NCI-H2196 (cell line): ENCODE measurements around the gene PLXNB3.
"Not testable (repeated sequence)": the region's sequence is repeated elsewhere in the genome, so short reads cannot be mapped to it uniquely, and the experiment has no call there.

Source experiments
- DNase-seq: peaks from one replicate; lab custom pipeline; 2025; ENCODE audit not compliant: unreplicated experiment; lab: John Stamatoyannopoulos, UW

The PLXNB3 gene

DNA sequence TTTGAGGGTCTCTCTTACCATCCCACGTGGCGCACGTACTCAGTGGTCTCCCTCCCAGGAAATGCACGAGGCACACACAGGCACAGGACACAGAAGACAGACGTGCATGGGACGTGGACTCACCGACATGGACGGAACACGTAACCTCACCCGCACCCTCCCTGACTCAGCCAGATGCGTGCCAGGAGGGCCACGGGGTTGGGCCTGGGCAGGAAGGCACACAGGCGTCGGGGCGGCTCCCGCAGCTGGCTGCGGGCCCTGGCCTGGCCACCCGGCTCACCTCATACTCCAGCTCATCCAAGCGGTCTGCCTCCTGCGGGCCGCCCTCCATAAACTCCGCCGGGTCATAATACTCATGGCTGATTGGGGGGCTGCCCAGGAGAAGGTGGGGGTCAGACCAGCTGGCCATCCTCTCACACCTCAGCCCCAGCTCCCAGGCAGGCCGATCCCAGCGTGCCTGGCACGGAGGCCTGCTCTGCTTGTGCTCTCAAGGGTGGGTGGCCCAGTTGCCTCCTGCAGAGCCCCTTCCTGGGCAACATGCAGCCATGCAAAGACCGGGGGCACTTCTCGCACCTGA lies 43.0 kb downstream of the PLXNB3 start:
- DNase-seq: no peak

GRCh38 chrX:153807976-153808375 lies 43.9 kb downstream of the PLXNB3 start:
- DNase-seq: no peak

DNA sequence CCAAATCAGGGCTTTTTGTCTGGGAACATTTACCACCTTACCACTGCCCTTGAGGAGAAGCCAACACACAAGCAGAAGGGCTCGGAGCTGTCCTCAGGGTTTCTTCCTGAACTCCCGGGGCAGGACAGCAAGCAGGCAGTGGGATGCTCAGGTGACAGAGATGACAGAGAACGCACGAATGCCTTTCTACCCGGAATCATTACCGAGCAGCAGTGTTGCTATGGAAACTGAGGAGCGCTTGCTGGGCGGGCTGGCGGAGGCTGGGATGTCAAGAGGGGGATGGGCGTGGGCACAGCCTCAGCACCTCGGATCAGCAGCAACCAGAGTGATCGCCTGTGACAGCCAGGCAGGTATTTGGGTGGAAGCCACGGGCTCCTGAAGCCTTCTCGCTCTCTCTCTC lies 48.2 kb downstream of the PLXNB3 start:
- DNase-seq: no peak

DNA sequence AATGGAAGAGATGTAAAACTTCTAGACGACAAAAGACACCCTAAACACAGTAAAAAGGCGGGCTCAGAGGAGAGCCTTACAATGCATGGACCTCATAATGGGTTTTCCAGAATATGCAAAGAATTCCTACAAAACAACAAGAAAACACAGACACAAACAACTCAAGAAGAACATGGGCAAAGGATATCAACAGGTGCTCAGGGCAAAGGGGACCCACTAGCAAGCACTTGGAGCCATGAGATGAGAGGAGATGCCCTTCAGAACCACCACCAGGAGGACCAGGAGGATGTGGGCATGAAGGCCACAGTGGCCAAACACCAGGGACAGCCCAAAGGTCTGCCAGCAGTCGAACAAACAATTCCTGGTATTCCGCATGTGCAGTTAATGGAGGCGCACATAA lies 49.1 kb downstream of the PLXNB3 start:
- no peak for DNase-seq

- no peak for DNase-seq
These were observed 50.7 kb downstream of the PLXNB3 start for GRCh38 chrX:153814591-153815315.

DNA sequence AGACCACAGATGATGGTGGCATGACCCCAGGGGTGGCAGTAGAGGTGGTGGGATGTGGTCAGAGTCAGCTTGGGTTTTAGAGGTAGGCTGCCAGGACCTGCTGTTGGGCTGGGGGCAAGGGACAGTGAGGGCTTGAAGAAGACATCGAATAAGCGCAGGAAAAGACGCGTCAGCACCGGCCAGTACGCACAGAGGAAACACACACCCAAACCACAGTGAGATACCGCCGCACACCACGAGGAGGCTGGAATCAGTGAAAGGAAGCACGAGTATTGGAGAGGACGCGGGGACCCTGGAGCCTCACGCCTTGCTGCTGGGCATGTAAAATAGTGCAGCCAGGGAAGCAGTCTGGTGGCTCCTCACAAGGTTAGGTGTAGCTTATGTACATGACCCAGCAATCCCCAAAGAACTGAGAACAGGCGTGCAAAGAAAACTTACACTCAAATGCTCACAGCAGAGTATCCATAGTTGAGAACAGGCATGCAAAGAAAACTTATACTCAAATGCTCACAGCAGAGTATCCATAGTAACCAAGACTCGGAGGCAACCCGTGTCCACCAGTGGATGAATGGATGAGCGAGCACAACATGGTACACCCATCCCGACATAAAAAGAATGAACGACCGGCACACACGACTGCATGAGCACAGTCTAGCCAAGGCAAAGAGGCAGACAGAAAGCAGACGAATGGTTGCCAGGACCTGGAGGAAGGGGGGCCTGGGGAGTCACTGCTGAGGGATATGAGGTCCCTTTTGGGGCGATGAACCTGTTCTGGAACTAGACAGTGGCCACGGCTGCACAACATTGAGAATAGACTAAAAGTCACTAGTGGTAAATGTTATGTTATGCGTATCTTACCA lies 53.0 kb downstream of the PLXNB3 start:
- DNase-seq: no peak

- not testable (repeated sequence) for DNase-seq
These were observed 54.0 kb downstream of the PLXNB3 start for GRCh38 chrX:153818064-153818463.

GRCh38 chrX:153818571-153819383 lies 54.7 kb downstream of the PLXNB3 start:
- peak; percentile 52 for DNase-seq

- DNase-seq: no peak
These were observed 55.5 kb downstream of the PLXNB3 start for GRCh38 chrX:153819384-153820040.

DNA sequence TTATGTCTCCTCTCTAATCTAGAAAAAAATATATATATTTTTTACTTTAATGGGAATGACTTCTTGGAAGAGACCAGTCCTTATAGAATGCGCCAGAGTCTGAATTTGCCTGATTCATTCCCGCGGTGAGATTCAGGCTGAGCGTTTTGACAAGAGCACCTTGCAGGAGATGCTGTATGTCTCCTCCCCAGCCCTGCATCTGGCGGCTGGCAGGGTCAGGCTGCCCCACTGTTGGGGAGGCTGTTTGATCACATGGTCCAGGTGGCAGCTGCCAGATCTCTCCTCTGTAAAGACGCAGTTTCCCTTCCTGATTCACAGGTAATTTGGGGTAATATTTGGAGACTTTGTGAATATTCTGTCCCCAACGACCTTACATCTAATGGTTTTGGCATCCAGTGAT lies 56.6 kb downstream of the PLXNB3 start:
- no peak for DNase-seq

DNA sequence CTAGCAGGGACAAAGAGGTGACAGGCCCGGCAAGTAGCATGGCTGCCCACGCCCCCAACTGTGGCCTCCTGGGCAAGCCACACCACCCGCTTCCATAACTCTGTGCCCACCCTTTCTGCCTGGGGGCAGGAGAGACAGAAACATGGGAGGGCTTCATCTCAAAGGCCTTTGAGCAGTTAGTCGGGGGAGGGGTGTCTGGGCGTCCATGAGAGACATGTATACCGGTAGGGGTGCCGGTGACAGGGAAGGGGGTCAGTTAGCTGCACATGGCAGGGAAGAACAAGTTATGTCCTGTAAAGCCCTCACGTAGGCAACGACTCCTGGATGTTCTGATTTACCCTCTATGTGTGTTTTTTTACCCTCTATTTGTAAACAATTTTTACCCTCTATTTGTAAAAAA lies 57.0 kb downstream of the PLXNB3 start:
- no peak for DNase-seq

DNA sequence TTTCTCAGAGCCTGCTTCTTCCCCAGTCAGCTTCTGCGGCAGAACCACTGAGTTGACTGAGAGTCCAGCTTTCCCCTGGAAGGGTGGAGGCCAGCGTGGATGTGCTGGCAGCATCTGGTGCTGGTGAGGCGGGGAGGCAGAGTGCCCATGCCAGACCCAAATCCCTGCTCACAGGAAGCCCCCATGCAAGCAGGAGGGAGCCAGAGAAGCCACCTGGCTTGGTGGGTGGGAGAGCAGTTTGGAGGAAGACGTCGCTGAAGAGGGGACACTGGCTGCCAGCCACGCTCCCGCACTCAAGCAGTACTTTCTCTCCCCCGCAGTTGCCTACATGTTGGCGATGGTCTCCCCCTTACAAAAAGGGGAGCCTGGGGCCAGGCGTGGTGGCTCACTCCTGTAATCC lies 60.3 kb downstream of the PLXNB3 start:
- DNase-seq: no peak

- DNase-seq: no peak
These were observed 61.0 kb downstream of the PLXNB3 start for GRCh38 chrX:153825042-153825441.
